ENCODE results near the gene KIRREL2.

- TF ChIP-seq CTCF (conservative IDR thresholded peaks at IDR 0.05; ENCODE audit: low read depth, low read length) = no peak
- TF ChIP-seq EZH2 (IDR thresholded peaks at IDR 0.05; ENCODE audit: borderline replicate concordance, low read depth, low read length, poor library complexity, severe bottlenecking) = no peak
Observed at GRCh38 chr19:35833972-35834371, 22.7 kb upstream of the KIRREL2 start.
